Heart left ventricle (tissue), 16 donors: Measurements from ENCODE around the gene POT1. TPM values are rescaled to one million over a fixed set of nuclear protein-coding genes. Genes with fewer than 3 reads are reported as not detected.

Experiments used
- ATAC-seq, 4 donors: fragments of 200-7000 bp; cut with Tn5 transposase; one replicate each; pipeline ENCODE4 v1.9.1; 2020 to 2022; ENCODE audit warnings: moderate library complexity in 4 of 4, mild to moderate bottlenecking in 3 of 4, moderate number of reproducible peaks in 1 of 4
- DNase-seq, 5 donors: peaks; one replicate each; pipeline ENCODE4 v3.0.0-alpha.2; 2020
- H3K27ac ChIP-seq, 12 donors: fragments of 200-600 bp; sonication (generic) in 4 of 12; one replicate each; pipeline versions ENCODE4 v1.5.0 to v1.8.0; 2016 to 2022; ENCODE audit warnings: mild to moderate bottlenecking in 2 of 12
- H3K27me3 ChIP-seq, 9 donors: fragments of 200-600 bp; sonication (generic) in 2 of 9; one replicate each; pipeline versions ENCODE4 v1.5.1 to v1.8.0; 2016 to 2022; ENCODE audit warnings: mild to moderate bottlenecking in 3 of 9
- H3K36me3 ChIP-seq, 9 donors: fragments of 200-600 bp; sonication (generic) in 2 of 9; one replicate each; pipeline versions ENCODE4 v1.5.0 to v1.8.0; 2018 to 2022; ENCODE audit warnings: mild to moderate bottlenecking in 2 of 9
- H3K4me1 ChIP-seq, 12 donors: fragments of 200-600 bp; sonication (generic) in 4 of 12; one replicate each; pipeline versions ENCODE4 v1.5.0 to v1.8.0; 2016 to 2022; ENCODE audit warnings: mild to moderate bottlenecking in 3 of 12
- H3K4me3 ChIP-seq, 12 donors: fragments of 200-600 bp; sonication (generic) in 4 of 12; one replicate each; pipeline versions ENCODE4 v1.5.0 to v1.8.0; 2017 to 2022; ENCODE audit warnings: mild to moderate bottlenecking in 9 of 12, moderate library complexity in 4 of 12
- H3K9me3 ChIP-seq, 12 donors: fragments of 200-600 bp; sonication (generic) in 4 of 12; one replicate each; pipeline versions ENCODE4 v1.5.0 to v1.8.0; 2016 to 2022; ENCODE audit warnings: mild to moderate bottlenecking in 1 of 12
- CTCF ChIP-seq, 12 donors: fragments of 200-600 bp; sonication (generic) in 4 of 12; IDR thresholded peaks; one replicate each; pipeline versions ENCODE4 v1.5.0 to v1.8.0; 2018 to 2022; ENCODE audit warnings: antibody characterized with exemption in 12 of 12, mild to moderate bottlenecking in 5 of 12
- POLR2A ChIP-seq, 2 donors: fragments of 450-650 bp; IDR thresholded peaks; one replicate each; pipeline ENCODE4 v1.6.1; 2017; ENCODE audit warnings: antibody characterized with exemption in 2 of 2, mild to moderate bottlenecking in 2 of 2, moderate library complexity in 2 of 2
- WGBS, 4 donors: extraction: QIAGEN DNeasy Blood & Tissue Kit in 2 of 4; methylation state at CpG; one replicate each; pipeline versions ENCODE4 v1.1.5 to v1.1.7; 2013 to 2018; 5-methylcytosine and 5-hydroxymethylcytosine counted together
- intact Hi-C, 10 donors: fragments of 100-400 bp; cut with DNase I; formaldehyde crosslinking; loops; one replicate each; pipeline versions ENCODE4 v1.11.1 to v1.14.2; 2022
- polyA plus RNA-seq, 2 donors: library from polyadenylated mRNA; stranded (reverse); fragments of 200-250 nt; gene quantifications; one replicate each; pipeline ENCODE4 v1.2.3, GENCODE V29; 2013
- total RNA-seq, 9 donors: library from RNA; depleted of rRNA in 2 of 9; stranded (reverse); fragments of >200 nt in 2 of 9; fragmentation: NEBNext Ultra II Directional in 3 of 9; extraction: Animal tissue kit (Norgen Biotek cat#: 25700) in 3 of 9; gene quantifications; one replicate each; pipeline versions ENCODE4 v1.1.0 to v1.2.4, GENCODE V29; 2016 to 2023
- donor health status: ischemic (EF 13 %, LVEDD 7.1; RV severe dilation, severe dysfunction).
- donor health status: healthy with polysubstance abuse.
- donor health status: DM: no; HTN: yes; CAD: no.
- donor health status: DM: no; HTN: no; CAD: no.
- donor health status: ischemic (EF 25% LVEDD 6.9; RV normal size, moderate dysfunction).
- donor health status: ischemic (EF 25% LVEDD 5.7; RV mildly dilated, moderate dysfunction).
- donor health status: healthy.
- donor health status: DM: yes; HTN: yes; CAD: no.
- donor health status: ischemic (EF 35%, LVEDD 5.7; RV mildly dilated, moderate dysfunction).
- donor health status: nonischemic (EF 11% LVEDD 7.7; RV severe dilation, severe dysfunction).
- donor health status: DM: yes; HTN: yes; CAD: no.
- donor health status: PGD.
- donor health status: ischemic (EF 29% LVEDD 5.4; RV normal size, mild dysfunction).
- donor health status: nonischemic (EF 23%, LVEDD 6.1; RV moderate dilation, normal function).

The POT1 gene
- total and polyA plus RNA-seq, 11 donors, result 6.4 to 24.1 (median 17.3) TPM

DNA sequence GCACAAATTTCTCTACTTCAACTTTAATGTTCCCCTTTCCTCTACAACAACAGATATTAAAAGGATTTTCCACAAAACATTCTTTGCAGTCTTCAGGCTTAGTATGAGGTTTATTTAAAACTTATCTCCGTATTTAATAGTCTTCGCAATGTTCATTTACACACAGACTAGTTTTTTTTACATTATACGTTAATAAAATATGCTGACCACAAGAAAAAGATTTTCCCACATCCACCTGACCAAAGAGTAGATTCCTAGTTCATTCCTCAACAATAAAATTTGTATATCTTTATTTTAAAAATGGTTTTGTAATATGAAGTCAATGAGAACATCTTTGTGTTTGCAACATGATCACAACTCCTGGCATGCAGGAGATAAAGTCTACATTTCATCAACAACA, 42.4 kb downstream of the POT1 start:
- Histone ChIP-seq H3K27ac (no peak overlapping the region), H3K36me3 (peaks cover 0 to 52% (median 39%) of the 10 kb centered on the region in 9 donors), H3K9me3 (no peaks in the 10 kb centered on the region), H3K4me3 (no peak overlapping the region), H3K27me3 (no peaks in the 10 kb centered on the region), H3K4me1 (no peaks in the 10 kb centered on the region)
- intact Hi-C loops, result no loop called here
- ATAC-seq, result no peak
- no peak for DNase-seq
- 92 to 99% (median 95%) methylated on average over 3 of the region's 3 CpGs for WGBS, 4 donors
- TF ChIP-seq POLR2A (IDR thresholded peaks at IDR 0.05) (no peak), CTCF (IDR thresholded peaks at IDR 0.05) (no peak)

GRCh38 chr7:124881981-124882380, 47.6 kb downstream of the POT1 start:
- no peaks in the 10 kb centered on the region for H3K4me1 ChIP-seq
- H3K27ac ChIP-seq, result no peak overlapping the region
- H3K27me3 ChIP-seq, result no peaks in the 10 kb centered on the region
- H3K36me3 ChIP-seq, result peaks cover 0 to 7% (median 0%) of the 10 kb centered on the region in 9 donors
- intact Hi-C loops, result no loop called here
- ATAC-seq, result no peak
- TF ChIP-seq POLR2A (IDR thresholded peaks at IDR 0.05), result no peak
- TF ChIP-seq CTCF (IDR thresholded peaks at IDR 0.05), result no peak
- no peaks in the 10 kb centered on the region for H3K9me3 ChIP-seq
- 89 to 95% (median 89%) methylated on average over 1 of the region's 1 CpG for WGBS, 4 donors
- H3K4me3 ChIP-seq, result no peak overlapping the region
- no peak for DNase-seq

DNA sequence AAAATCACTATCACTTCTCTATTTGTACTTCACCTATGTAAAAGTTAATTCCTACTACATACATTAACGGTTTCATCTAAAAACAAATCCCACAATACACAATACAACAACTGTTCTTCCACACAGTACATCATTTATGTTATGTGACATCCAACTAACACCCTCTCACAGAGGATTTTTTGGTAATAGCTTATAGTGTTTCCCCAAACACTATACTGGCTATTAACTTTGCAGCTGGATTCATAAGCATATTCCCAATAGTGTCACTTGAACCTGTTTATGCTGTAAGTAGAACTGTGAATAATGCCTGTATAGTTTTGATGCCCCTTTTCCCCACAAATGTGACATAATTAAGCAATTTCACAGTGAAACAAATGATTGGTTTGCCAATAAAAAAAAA, 49.9 kb downstream of the POT1 start:
- H3K27ac ChIP-seq, result no peak overlapping the region
- H3K9me3 ChIP-seq, result no peaks in the 10 kb centered on the region
- no peaks in the 10 kb centered on the region for H3K27me3 ChIP-seq
- WGBS, 4 donors, result 80 to 96% (median 94%) methylated on average over 1 of the region's 1 CpG
- no peaks in the 10 kb centered on the region for H3K4me1 ChIP-seq
- TF ChIP-seq CTCF (IDR thresholded peaks at IDR 0.05) (no peak), POLR2A (IDR thresholded peaks at IDR 0.05) (no peak)
- no peak overlapping the region for H3K4me3 ChIP-seq
- peaks cover 0 to 7% (median 0%) of the 10 kb centered on the region in 9 donors for H3K36me3 ChIP-seq
- intact Hi-C loops, result no loop called here
- ATAC-seq, result no peak
- DNase-seq, result no peak

DNA sequence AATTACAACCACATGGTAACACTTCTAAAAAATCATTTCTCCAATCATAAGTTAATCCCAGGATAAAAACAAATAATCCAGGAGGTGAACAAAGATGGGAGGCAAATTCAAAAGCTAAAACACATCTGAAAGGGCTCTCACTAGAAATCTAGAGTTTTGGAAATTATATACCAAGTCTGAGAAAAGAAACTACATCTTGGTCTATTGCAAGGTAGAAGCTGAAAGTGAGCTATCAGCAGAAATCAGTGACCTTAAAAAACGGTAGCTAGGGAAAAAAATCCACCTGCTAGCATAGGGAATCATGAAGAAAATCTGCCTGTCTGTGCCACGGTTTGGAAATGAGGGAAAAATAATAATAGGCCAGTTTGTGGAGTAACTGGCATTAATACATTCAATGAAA, 50.5 kb downstream of the POT1 start:
- Histone ChIP-seq H3K27ac (no peak overlapping the region), H3K9me3 (no peaks in the 10 kb centered on the region), H3K4me3 (no peak overlapping the region), H3K4me1 (no peaks in the 10 kb centered on the region), H3K36me3 (peaks cover 0 to 7% (median 0%) of the 10 kb centered on the region in 9 donors), H3K27me3 (no peaks in the 10 kb centered on the region)
- no peak for DNase-seq
- intact Hi-C loops, result no loop called here
- TF ChIP-seq POLR2A (IDR thresholded peaks at IDR 0.05) (no peak), CTCF (IDR thresholded peaks at IDR 0.05) (no peak)
- ATAC-seq, result no peak
- WGBS, 4 donors, result 78 to 88% (median 85%) methylated on average over 2 of the region's 2 CpGs
